ENCODE data around the gene EMP2.
"Not testable (repeated sequence)": the region's sequence is repeated elsewhere in the genome, so short reads cannot be mapped to it uniquely, and the experiment has no call there.

Gene EMP2

DNA sequence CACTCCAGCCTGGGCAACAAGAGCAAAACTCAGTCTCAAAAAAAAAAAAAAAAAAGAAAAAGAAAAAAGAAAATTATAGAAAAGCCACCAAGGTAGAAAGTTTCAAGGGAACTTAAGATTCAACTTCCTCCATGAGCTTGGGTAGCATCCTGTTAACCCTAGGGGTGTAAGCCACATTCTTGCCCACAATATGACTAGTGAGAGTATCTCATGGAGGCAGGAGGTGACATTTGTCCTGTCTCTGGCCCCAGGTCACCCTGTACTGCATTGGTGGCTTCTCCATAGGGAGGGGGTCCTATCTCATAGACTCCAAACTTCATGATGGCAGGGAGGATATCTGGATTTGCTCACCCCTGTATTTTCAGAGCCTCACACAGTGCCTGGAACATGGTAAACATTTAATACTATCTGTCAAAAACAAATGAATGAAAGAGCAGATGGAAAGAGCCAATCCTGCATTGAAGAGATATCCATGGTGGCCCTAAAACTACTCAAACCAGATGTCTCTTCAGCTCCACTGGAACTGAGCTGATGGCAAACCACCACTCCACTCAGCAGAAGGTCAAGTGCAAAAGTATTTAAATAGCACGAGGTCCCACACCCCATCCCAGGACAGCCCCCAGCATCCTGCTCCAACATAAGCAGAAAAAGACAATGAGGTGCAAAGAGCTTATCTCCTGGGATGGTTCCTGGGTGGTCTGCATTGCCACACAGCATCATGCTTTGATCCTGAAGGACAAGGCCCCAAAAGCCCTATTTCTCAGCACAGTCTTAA lies 50.3 kb downstream of the EMP2 start:
- no peak for DNase-seq
- intact Hi-C loops (cut with DNase I): no loop called here

DNA sequence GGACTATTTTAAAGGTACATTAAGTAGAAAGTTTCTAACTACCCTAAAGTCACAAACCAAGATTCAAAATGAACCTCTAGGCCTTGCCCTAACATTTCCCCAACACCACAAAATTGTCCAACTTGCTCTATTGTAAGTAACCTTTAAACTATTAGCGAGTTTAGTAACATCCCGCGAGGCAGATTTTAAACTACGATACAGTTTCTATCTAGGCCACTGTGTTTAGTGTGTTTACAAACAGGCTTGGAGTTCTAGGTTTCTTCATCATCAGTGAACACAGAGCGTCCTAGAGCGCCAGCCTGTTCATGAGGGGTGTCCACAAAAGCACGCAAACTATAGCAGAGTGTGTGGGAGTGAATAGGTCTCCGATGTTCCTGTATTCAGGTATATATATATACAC lies 51.8 kb downstream of the EMP2 start:
- no peak for DNase-seq
- intact Hi-C loops (cut with DNase I): no loop called here

DNA sequence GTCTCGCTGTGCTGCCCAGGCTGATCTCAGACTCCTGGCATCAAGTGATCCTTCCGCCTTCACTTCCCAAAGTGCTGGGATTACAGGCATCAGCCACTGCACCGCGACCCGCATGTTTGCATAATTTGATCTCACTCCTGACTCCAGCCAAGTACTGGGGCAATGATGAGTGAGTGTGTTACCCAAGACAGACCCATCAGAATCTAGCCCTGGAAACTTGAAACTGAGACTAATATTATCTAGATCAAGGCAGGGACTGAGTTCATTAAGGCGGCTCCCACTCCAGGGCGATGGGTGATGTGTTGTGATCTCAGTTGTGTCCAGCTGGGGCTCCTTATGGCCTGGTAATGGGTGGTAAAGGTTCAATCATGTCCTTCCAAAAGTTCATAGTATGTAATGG lies 53.4 kb downstream of the EMP2 start:
- intact Hi-C loops (cut with DNase I): no loop called here
- no peak for DNase-seq

- DNase-seq: no peak
- intact Hi-C loops (cut with DNase I): no loop called here
Measured at GRCh38 chr16:10525214-10525825, 55.1 kb downstream of the EMP2 start.

- intact Hi-C loops (cut with DNase I): no loop called here
- peak in 1 of 10 donors; percentile 35 for DNase-seq
Measured at GRCh38 chr16:10522966-10523365, 57.4 kb downstream of the EMP2 start.

- DNase-seq: peak in 7 of 10 donors; percentile 17 to 91 (median 63)
Measured at GRCh38 chr16:10521681-10522274, 58.6 kb downstream of the EMP2 start.

GRCh38 chr16:10520869-10521578 lies 59.4 kb downstream of the EMP2 start:
- intact Hi-C loops (cut with DNase I): no loop called here
- DNase-seq: no peak

More at GRCh38 chr16:10521681-10522274, 58.6 kb downstream of the EMP2 start:
- intact Hi-C loops (cut with DNase I): no loop called here

- no peak for DNase-seq
- intact Hi-C loops (cut with DNase I): loop anchor here (5.0 kb wide), 1 partner anchor 397 kb away; no protein-coding TSS in a partner anchor
Measured at GRCh38 chr16:10519929-10520868, 60.2 kb downstream of the EMP2 start.

DNA sequence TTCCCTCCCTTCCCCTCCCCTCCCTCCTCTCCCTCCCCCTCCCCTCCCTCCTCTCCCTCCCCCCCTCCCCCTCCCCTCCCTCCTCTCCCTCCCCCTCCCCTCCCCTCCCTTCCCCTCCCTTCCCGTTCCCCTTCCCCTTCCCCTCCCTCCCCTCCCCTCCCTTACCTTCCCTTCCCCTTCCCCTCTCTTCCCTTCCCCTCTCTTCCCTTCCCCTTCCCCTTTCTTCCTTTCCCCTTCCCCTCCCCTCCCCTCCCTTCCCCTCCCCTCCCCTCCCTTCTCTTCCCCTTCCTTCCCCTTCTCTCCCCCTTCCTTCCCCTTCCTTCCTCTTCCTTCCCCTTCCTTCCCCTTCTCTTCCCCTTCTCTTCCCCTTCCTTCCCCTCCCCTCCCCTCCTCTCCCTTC lies 61.1 kb downstream of the EMP2 start:
- DNase-seq: no peak
- intact Hi-C loops (cut with DNase I): loop anchor here (5.0 kb wide), 1 partner anchor 398 kb away; no protein-coding TSS in a partner anchor

GRCh38 chr16:10518479-10519041 lies 61.8 kb downstream of the EMP2 start:
- DNase-seq: no peak
- intact Hi-C loops (cut with DNase I): loop anchor here (5.0 kb wide), 1 partner anchor 399 kb away; no protein-coding TSS in a partner anchor

GRCh38 chr16:10517868-10518267 lies 62.5 kb downstream of the EMP2 start:
- intact Hi-C loops (cut with DNase I): loop anchor here (5.0 kb wide), 1 partner anchor 399 kb away; no protein-coding TSS in a partner anchor

GRCh38 chr16:10514369-10515055 lies 65.9 kb downstream of the EMP2 start:
- peak in 2 of 10 donors; percentile 22 to 25 for DNase-seq
- intact Hi-C loops (cut with DNase I): loop anchor here (2.0 to 5.0 kb wide), 2 partner anchors 222 to 403 kb away; no protein-coding TSS in a partner anchor

More at GRCh38 chr16:10517868-10518267, 62.5 kb downstream of the EMP2 start:
- peak in 1 of 10 donors; percentile 39 for DNase-seq

GRCh38 chr16:10511829-10512228 lies 68.6 kb downstream of the EMP2 start:
- no peak for DNase-seq
- intact Hi-C loops (cut with DNase I): no loop called here

DNA sequence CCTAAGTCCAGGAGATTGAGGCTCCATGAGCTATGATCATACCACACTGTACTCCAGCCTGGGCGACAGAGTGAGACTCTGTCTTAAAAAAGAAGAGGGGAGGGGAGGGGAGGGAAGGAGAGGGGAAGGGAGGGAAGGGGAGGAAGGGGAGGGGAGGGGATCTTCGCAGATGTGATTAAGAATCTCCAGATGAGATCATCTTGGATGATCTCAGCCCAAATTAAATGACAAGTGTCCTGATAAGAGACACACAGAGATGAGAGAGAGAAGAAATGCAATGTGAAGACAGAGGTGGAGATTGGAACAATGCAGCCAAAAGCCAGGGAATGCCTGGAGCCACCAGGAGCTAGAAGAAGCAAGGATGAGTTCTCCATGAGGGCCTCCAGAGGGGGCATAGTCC lies 70.1 kb downstream of the EMP2 start:
- DNase-seq: no peak
- intact Hi-C loops (cut with DNase I): no loop called here

- intact Hi-C loops (cut with DNase I): loop anchor here (1.0 to 5.0 kb wide), 3 partner anchors 195 to 1372 kb away; no protein-coding TSS in a partner anchor
- DNase-seq: peak in 9 of 10 donors; percentile 20 to 95 (median 66)
Measured at GRCh38 chr16:10509534-10510025, 70.8 kb downstream of the EMP2 start.

DNA sequence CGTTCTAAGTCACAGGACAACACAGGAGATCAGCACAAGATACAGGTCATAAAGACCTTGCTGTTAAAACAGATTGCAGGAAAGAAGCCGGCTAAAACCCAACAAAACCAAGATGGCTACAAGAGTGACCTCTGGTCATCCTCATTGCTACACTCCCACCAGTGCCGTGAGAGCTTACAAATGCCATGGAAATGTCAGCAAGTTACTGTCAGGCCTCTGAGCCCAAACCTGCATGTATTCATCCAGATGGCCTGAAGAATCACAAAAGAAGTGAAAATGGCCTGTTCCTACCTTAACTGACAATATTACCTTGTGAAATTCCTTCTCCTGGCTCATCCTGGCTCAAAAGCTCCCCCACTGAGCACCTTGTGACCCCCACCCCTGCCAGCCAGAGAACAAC lies 75.1 kb downstream of the EMP2 start:
- intact Hi-C loops (cut with DNase I): loop anchor here (5.0 kb wide), 1 partner anchor 1368 kb away; no protein-coding TSS in a partner anchor
- not testable (repeated sequence) for DNase-seq

GRCh38 chr16:10504404-10504885 lies 76.0 kb downstream of the EMP2 start:
- intact Hi-C loops (cut with DNase I): no loop called here
- no peak for DNase-seq

DNA sequence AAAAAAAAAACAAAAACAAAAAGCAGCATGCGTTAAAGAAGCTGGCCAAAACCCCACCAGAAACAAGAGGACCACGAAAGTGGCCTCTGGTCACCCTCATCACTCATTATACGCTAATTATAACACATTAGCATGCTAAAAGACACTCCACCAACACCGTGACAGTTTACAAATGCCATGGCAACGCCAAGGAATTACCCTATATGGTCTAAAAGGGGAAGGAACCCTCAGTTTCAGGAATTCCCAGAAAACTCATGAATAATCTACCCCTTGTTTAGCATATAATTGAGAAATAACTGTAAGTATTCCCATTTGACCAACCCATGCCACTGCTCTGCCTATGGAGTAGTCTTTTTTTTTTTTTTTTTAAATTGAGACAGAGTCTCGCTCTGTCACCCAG lies 77.6 kb downstream of the EMP2 start:
- intact Hi-C loops (cut with DNase I): no loop called here
- no peak for DNase-seq

Measured in posterior cingulate gyrus (tissue), 11 donors.